Measurements from ENCODE around the gene THAP4. TPM values are rescaled to one million over a fixed set of nuclear protein-coding genes. Genes with fewer than 3 reads are reported as not detected.

THAP4 gene
- total RNA-seq, 3 donors from 2014 or later = 35.3 to 45.9 (median 38.1) TPM

- intact Hi-C loops (cut with DNase I; ENCODE audit: low total_unique reads) = no loop called here
- Histone ChIP-seq H3K27ac (no peak overlapping the region), H3K9me3 (no peaks in the 10 kb centered on the region), H3K4me3 (no peak overlapping the region), H3K27me3 (no peaks in the 10 kb centered on the region), H3K36me3 (no peaks in the 10 kb centered on the region), H3K4me1 (no peaks in the 10 kb centered on the region)
- DNase-seq (ENCODE audit: low spot score in 2 of 2) = no peak
- TF ChIP-seq CTCF (IDR thresholded peaks at IDR 0.05) (no peak), POLR2AphosphoS5 (IDR thresholded peaks at IDR 0.05) (no peak), POLR2A (IDR thresholded peaks at IDR 0.05) (no peak)
Observed at GRCh38 chr2:241657786-241658254, 20.9 kb upstream of the THAP4 start.

- H3K4me3 ChIP-seq = no peak overlapping the region
- no peaks in the 10 kb centered on the region for H3K36me3 ChIP-seq
- no peak for DNase-seq (ENCODE audit: low spot score in 2 of 2)
- TF ChIP-seq POLR2A (IDR thresholded peaks at IDR 0.05) (no peak), POLR2AphosphoS5 (IDR thresholded peaks at IDR 0.05) (no peak), CTCF (IDR thresholded peaks at IDR 0.05) (no peak)
- intact Hi-C loops (cut with DNase I; ENCODE audit: low total_unique reads) = no loop called here
- no peaks in the 10 kb centered on the region for H3K27me3 ChIP-seq
- H3K4me1 ChIP-seq = no peaks in the 10 kb centered on the region
- no peak overlapping the region for H3K27ac ChIP-seq
- no peaks in the 10 kb centered on the region for H3K9me3 ChIP-seq
Observed at GRCh38 chr2:241656190-241656741, 19.3 kb upstream of the THAP4 start.

- no peak for DNase-seq (ENCODE audit: low spot score in 2 of 2)
- intact Hi-C loops (cut with DNase I; ENCODE audit: low total_unique reads) = no loop called here
- Histone ChIP-seq H3K9me3 (no peaks in the 10 kb centered on the region), H3K27ac (no peak overlapping the region), H3K4me3 (no peak overlapping the region), H3K27me3 (no peaks in the 10 kb centered on the region), H3K36me3 (no peaks in the 10 kb centered on the region), H3K4me1 (no peaks in the 10 kb centered on the region)
- no peak for TF ChIP-seq CTCF (IDR thresholded peaks at IDR 0.05)
- TF ChIP-seq POLR2AphosphoS5 (IDR thresholded peaks at IDR 0.05) = no peak
- TF ChIP-seq POLR2A (IDR thresholded peaks at IDR 0.05) = no peak
Observed at GRCh38 chr2:241655516-241656189, 18.7 kb upstream of the THAP4 start.

GRCh38 chr2:241654551-241654950, 17.6 kb upstream of the THAP4 start:
- H3K4me1 ChIP-seq = no peaks in the 10 kb centered on the region
- no peak overlapping the region for H3K4me3 ChIP-seq
- intact Hi-C loops (cut with DNase I; ENCODE audit: low total_unique reads) = no loop called here
- DNase-seq (ENCODE audit: low spot score in 2 of 2) = no peak
- no peaks in the 10 kb centered on the region for H3K27me3 ChIP-seq
- H3K9me3 ChIP-seq = no peaks in the 10 kb centered on the region
- H3K27ac ChIP-seq = no peak overlapping the region
- TF ChIP-seq POLR2A (IDR thresholded peaks at IDR 0.05) (no peak), POLR2AphosphoS5 (IDR thresholded peaks at IDR 0.05) (no peak), CTCF (IDR thresholded peaks at IDR 0.05) (no peak)
- no peaks in the 10 kb centered on the region for H3K36me3 ChIP-seq

- Histone ChIP-seq H3K27ac (no peak overlapping the region), H3K4me1 (no peaks in the 10 kb centered on the region), H3K9me3 (no peaks in the 10 kb centered on the region), H3K27me3 (no peaks in the 10 kb centered on the region), H3K4me3 (no peak overlapping the region), H3K36me3 (no peaks in the 10 kb centered on the region)
- TF ChIP-seq CTCF (IDR thresholded peaks at IDR 0.05) (no peak), POLR2A (IDR thresholded peaks at IDR 0.05) (no peak), POLR2AphosphoS5 (IDR thresholded peaks at IDR 0.05) (no peak)
- no peak for DNase-seq (ENCODE audit: low spot score in 2 of 2)
- intact Hi-C loops (cut with DNase I; ENCODE audit: low total_unique reads) = no loop called here
Observed at GRCh38 chr2:241653210-241653750, 16.3 kb upstream of the THAP4 start.

Measured in breast epithelium (tissue), 4 donors.